SU-DHL-6 (cell line): ENCODE results near the gene PWWP2A.

Source experiments
- H2AFZ ChIP-seq: fragments of 200-600 bp; sonication (generic); 2 replicates; pipeline ENCODE4 v1.6.1; 2014; ENCODE audit warnings: low read depth, mild to moderate bottlenecking, moderate library complexity, mixed read lengths, antibody characterized with exemption, low read length; ENCODE audit not compliant: severe bottlenecking
- H3F3A ChIP-seq: fragments of 200-600 bp; shearing (Covaris generic); 2 replicates; pipeline ENCODE4 v1.6.0; 2016; ENCODE audit warnings: antibody characterized with exemption, mild to moderate bottlenecking; ENCODE audit not compliant: insufficient read depth
- H3K27ac ChIP-seq: fragments of 200-600 bp; sonication (generic); 2 replicates; pipeline ENCODE4 v1.5.1; 2016; ENCODE audit warnings: low read depth, mild to moderate bottlenecking, low read length, moderate library complexity, mixed read lengths
- H3K27me3 ChIP-seq: fragments of 200-600 bp; sonication (generic), shearing (Covaris generic); 2 replicates; pipeline ENCODE4 v1.6.0; 2014; ENCODE audit warnings: mild to moderate bottlenecking, low read length
- H3K36me3 ChIP-seq: fragments of 200-600 bp; sonication (generic); 2 replicates; pipeline ENCODE4 v1.6.1; 2014; ENCODE audit warnings: mild to moderate bottlenecking, low read length, mixed read lengths
- H3K4me2 ChIP-seq: fragments of 300-600, 200-600 bp; shearing (Covaris generic), sonication (generic); 2 replicates; pipeline ENCODE4 v1.6.0; 2014; ENCODE audit warnings: low read length, low read depth, mild to moderate bottlenecking; ENCODE audit not compliant: poor library complexity, severe bottlenecking
- H3K4me3 ChIP-seq: fragments of 200-600 bp; sonication (generic); 2 replicates; pipeline ENCODE4 v1.5.1; 2014; ENCODE audit warnings: antibody characterized with exemption, low read length, mild to moderate bottlenecking, mixed read lengths; ENCODE audit not compliant: insufficient read depth, poor library complexity, severe bottlenecking
- H3K79me2 ChIP-seq: fragments of 200-600 bp; sonication (generic); 2 replicates; pipeline ENCODE4 v1.6.1; 2014; ENCODE audit warnings: mild to moderate bottlenecking, low read length, moderate library complexity; ENCODE audit not compliant: insufficient read depth
- H3K9ac ChIP-seq: fragments of 200-600 bp; sonication (generic); 2 replicates; pipeline ENCODE4 v1.7.0; 2014; ENCODE audit warnings: mild to moderate bottlenecking, low read length
- H3K9me2 ChIP-seq: fragments of 200-600 bp; sonication (generic); replicated peaks from 2 replicates; pipeline ENCODE4 v1.6.1; 2014; ENCODE audit warnings: low read length; ENCODE audit not compliant: insufficient read depth
- H3K9me3 ChIP-seq: fragments of 200-600 bp; sonication (generic); 2 replicates; pipeline ENCODE4 v1.6.1; 2014; ENCODE audit warnings: low read length, mixed read lengths; ENCODE audit not compliant: insufficient read depth
- H4K20me1 ChIP-seq: fragments of 200-600 bp; sonication (generic); 2 replicates; pipeline ENCODE4 v1.6.1; 2014; ENCODE audit warnings: low read depth, mild to moderate bottlenecking, antibody characterized with exemption, low read length, moderate library complexity, mixed read lengths
- EZH2phosphoT487 ChIP-seq: fragments of 200-600 bp; sonication (generic), shearing (Covaris generic); conservative IDR thresholded peaks from 2 replicates; pipeline ENCODE4 v1.6.1; 2018; ENCODE audit warnings: mild to moderate bottlenecking, antibody characterized with exemption, low read length, moderate library complexity, mixed read lengths
- TF ChIP-seq, protein P1 (sequence below): fragments of 200-600 bp; sonication (generic); IDR thresholded peaks from one replicate; pipeline ENCODE4 v1.5.1; 2017; ENCODE audit warnings: antibody characterized with exemption, mild to moderate bottlenecking, low read length, moderate library complexity; ENCODE audit not compliant: insufficient read depth, poor library complexity, severe bottlenecking

The PWWP2A gene

GRCh38 chr5:160061770-160062169, 57.5 kb downstream of the PWWP2A start:
- H3K4me3 ChIP-seq, result no peak overlapping the region
- H3K9me2 ChIP-seq, result no peaks in the 10 kb centered on the region
- no peak overlapping the region for H2AFZ ChIP-seq
- no peaks in the 10 kb centered on the region for H3K36me3 ChIP-seq
- no peaks in the 10 kb centered on the region for H4K20me1 ChIP-seq
- no peaks in the 10 kb centered on the region for H3K27me3 ChIP-seq
- no peak overlapping the region for H3K27ac ChIP-seq
- no peaks in the 10 kb centered on the region for H3F3A ChIP-seq
- H3K9ac ChIP-seq, result no peak overlapping the region
- no peak overlapping the region for H3K4me2 ChIP-seq
- no peaks in the 10 kb centered on the region for H3K79me2 ChIP-seq
- TF ChIP-seq EZH2phosphoT487, result no peak
- TF ChIP-seq, protein P1, sequence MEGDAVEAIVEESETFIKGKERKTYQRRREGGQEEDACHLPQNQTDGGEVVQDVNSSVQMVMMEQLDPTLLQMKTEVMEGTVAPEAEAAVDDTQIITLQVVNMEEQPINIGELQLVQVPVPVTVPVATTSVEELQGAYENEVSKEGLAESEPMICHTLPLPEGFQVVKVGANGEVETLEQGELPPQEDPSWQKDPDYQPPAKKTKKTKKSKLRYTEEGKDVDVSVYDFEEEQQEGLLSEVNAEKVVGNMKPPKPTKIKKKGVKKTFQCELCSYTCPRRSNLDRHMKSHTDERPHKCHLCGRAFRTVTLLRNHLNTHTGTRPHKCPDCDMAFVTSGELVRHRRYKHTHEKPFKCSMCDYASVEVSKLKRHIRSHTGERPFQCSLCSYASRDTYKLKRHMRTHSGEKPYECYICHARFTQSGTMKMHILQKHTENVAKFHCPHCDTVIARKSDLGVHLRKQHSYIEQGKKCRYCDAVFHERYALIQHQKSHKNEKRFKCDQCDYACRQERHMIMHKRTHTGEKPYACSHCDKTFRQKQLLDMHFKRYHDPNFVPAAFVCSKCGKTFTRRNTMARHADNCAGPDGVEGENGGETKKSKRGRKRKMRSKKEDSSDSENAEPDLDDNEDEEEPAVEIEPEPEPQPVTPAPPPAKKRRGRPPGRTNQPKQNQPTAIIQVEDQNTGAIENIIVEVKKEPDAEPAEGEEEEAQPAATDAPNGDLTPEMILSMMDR, result no peak
- H3K9me3 ChIP-seq, result no peaks in the 10 kb centered on the region

- Histone ChIP-seq H2AFZ (no peak overlapping the region), H3K27me3 (no peaks in the 10 kb centered on the region), H3K36me3 (no peaks in the 10 kb centered on the region), H3K27ac (no peak overlapping the region), H3K9me3 (no peaks in the 10 kb centered on the region), H3F3A (no peaks in the 10 kb centered on the region), H3K9ac (no peak overlapping the region), H3K79me2 (no peaks in the 10 kb centered on the region), H4K20me1 (no peaks in the 10 kb centered on the region), H3K4me3 (no peak overlapping the region), H3K9me2 (no peaks in the 10 kb centered on the region), H3K4me2 (no peak overlapping the region)
- TF ChIP-seq EZH2phosphoT487, result no peak
- TF ChIP-seq, protein P1, result no peak
Observed at GRCh38 chr5:160060001-160060400, 59.2 kb downstream of the PWWP2A start.

- H3K9ac ChIP-seq, result no peak overlapping the region
- no peaks in the 10 kb centered on the region for H3K79me2 ChIP-seq
- no peaks in the 10 kb centered on the region for H3K9me2 ChIP-seq
- H2AFZ ChIP-seq, result no peak overlapping the region
- H3K9me3 ChIP-seq, result no peaks in the 10 kb centered on the region
- H3K27ac ChIP-seq, result no peak overlapping the region
- TF ChIP-seq EZH2phosphoT487, result no peak
- TF ChIP-seq, protein P1, result no peak
- H3K36me3 ChIP-seq, result peaks cover 6% of the 10 kb centered on the region; the same call in 1 of the 2 replicates
- H3K27me3 ChIP-seq, result no peaks in the 10 kb centered on the region
- H3K4me2 ChIP-seq, result no peak overlapping the region
- H4K20me1 ChIP-seq, result no peaks in the 10 kb centered on the region
- no peaks in the 10 kb centered on the region for H3F3A ChIP-seq
- H3K4me3 ChIP-seq, result no peak overlapping the region
Observed at GRCh38 chr5:160057256-160057655, 62.0 kb downstream of the PWWP2A start.
